A673 (cell line): ENCODE measurements around the gene USP25. TPM values are rescaled to one million over a fixed set of nuclear protein-coding genes. Genes with fewer than 3 reads are reported as not detected.

Source experiments
- BruUV-seq: library from RNA; stranded (reverse); fragments of 400-500 nt; replicated peaks from 2 replicates; lab custom pipeline; 2021; lab: Mats Ljungman, UMichigan
- CTCF ChIA-PET: fragments of 300-600 bp; sonication (Branson Sonifier 250); formaldehyde crosslinking; loops from one replicate; lab custom pipeline; 2022; ENCODE audit warnings: antibody characterized with exemption; lab: Charles Lee
- POLR2A ChIA-PET: fragments of 300-600 bp; sonication (Branson Sonifier 250); formaldehyde crosslinking; loops from one replicate; lab custom pipeline; 2022; ENCODE audit warnings: antibody characterized with exemption; ENCODE audit not compliant: low non-redundant PET; lab: Charles Lee
- DNase-seq: peaks from one replicate; pipeline ENCODE4 v3.0.0-alpha.2; 2015; ENCODE audit warnings: low spot score
- H3K27ac ChIP-seq: fragments of 200-600 bp; sonication (generic); 2 replicates; pipeline ENCODE4 v1.5.1; 2016; ENCODE audit warnings: mixed run types, low read depth, mild to moderate bottlenecking, mixed read lengths, antibody characterized with exemption, low read length; ENCODE audit not compliant: poor library complexity, severe bottlenecking
- H3K27me3 ChIP-seq: fragments of 200-600 bp; sonication (generic); replicated peaks from 2 replicates; pipeline ENCODE4 v1.6.1; 2017; ENCODE audit warnings: mixed run types, low read depth, mild to moderate bottlenecking, mixed read lengths, antibody characterized with exemption, low read length; ENCODE audit not compliant: insufficient read depth, poor library complexity
- H3K36me3 ChIP-seq: fragments of 200-600 bp; sonication (generic); 2 replicates; pipeline ENCODE4 v1.6.1; 2016; ENCODE audit warnings: mixed run types, mild to moderate bottlenecking, mixed read lengths, antibody characterized with exemption, low read length; ENCODE audit not compliant: insufficient read depth, poor library complexity, severe bottlenecking
- H3K4me1 ChIP-seq: fragments of 200-600 bp; sonication (generic); 2 replicates; pipeline ENCODE4 v1.6.1; 2017; ENCODE audit warnings: mixed run types, mild to moderate bottlenecking, mixed read lengths, antibody characterized with exemption, low read length; ENCODE audit not compliant: insufficient read depth, poor library complexity, severe bottlenecking
- H3K4me3 ChIP-seq: fragments of 200-600 bp; sonication (generic); 2 replicates; pipeline ENCODE4 v1.5.1; 2016; ENCODE audit warnings: low read depth, mixed run types, mild to moderate bottlenecking, mixed read lengths, low read length; ENCODE audit not compliant: poor library complexity, severe bottlenecking
- H3K9me3 ChIP-seq: fragments of 200-600 bp; sonication (generic); 2 replicates; pipeline ENCODE4 v1.6.1; 2016; ENCODE audit warnings: mixed run types, low read depth, mild to moderate bottlenecking, mixed read lengths, antibody characterized with exemption, low read length; ENCODE audit not compliant: poor library complexity, severe bottlenecking
- EZH2 ChIP-seq: fragments of 200-600 bp; sonication (generic); IDR thresholded peaks from 2 replicates; pipeline ENCODE4 v1.6.1; 2017; ENCODE audit warnings: borderline replicate concordance, low read depth, mild to moderate bottlenecking, mixed read lengths, antibody characterized with exemption, low read length; ENCODE audit not compliant: poor library complexity, severe bottlenecking
- intact Hi-C: fragments of 100-400 bp; cut with micrococcal nuclease; formaldehyde crosslinking; loops from one replicate; pipeline ENCODE4 v1.10.0; 2022; ENCODE audit not compliant: unreplicated experiment
- total RNA-seq: library from RNA; stranded (reverse); gene quantifications from 2 replicates; pipeline ENCODE4 v1.2.3, GENCODE V29; 2021
- TF ChIP-seq, protein P1 (sequence below): fragments of 300-800, 200-600 bp; sonication (generic); conservative IDR thresholded peaks from 2 replicates; pipeline ENCODE4 v1.5.1; 2017; ENCODE audit warnings: low read depth, mild to moderate bottlenecking, antibody characterized with exemption, low read length, moderate library complexity, mixed read lengths

The USP25 gene
- total RNA-seq, 1 experiment from 2014 or later, result 27.5 TPM

DNA sequence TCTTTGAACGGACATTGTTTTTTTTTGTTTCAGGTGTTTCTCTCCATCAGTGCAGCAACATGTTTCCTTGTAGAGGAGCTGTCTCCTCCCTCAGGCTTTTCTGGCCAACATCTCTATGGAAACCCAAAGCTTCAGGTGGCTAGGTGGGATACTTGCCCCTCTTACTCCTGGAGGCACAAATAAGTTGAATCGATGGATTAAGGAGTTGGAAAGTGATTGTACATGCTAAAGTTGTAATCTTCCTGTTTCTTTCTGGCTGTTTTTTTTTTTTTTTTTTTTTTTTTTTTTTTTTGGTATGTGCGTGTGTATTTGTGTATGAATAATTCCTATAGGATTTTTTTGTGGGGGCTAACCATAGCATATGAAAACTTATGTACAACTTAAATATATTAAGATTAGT, 10.6 kb downstream of the USP25 start:
- ChIA-PET POLR2A (no interaction called here), CTCF (no interaction called here)
- TF ChIP-seq EZH2, result no peak
- TF ChIP-seq, protein P1, sequence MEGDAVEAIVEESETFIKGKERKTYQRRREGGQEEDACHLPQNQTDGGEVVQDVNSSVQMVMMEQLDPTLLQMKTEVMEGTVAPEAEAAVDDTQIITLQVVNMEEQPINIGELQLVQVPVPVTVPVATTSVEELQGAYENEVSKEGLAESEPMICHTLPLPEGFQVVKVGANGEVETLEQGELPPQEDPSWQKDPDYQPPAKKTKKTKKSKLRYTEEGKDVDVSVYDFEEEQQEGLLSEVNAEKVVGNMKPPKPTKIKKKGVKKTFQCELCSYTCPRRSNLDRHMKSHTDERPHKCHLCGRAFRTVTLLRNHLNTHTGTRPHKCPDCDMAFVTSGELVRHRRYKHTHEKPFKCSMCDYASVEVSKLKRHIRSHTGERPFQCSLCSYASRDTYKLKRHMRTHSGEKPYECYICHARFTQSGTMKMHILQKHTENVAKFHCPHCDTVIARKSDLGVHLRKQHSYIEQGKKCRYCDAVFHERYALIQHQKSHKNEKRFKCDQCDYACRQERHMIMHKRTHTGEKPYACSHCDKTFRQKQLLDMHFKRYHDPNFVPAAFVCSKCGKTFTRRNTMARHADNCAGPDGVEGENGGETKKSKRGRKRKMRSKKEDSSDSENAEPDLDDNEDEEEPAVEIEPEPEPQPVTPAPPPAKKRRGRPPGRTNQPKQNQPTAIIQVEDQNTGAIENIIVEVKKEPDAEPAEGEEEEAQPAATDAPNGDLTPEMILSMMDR, result no peak
- DNase-seq, result no peak
- no TSS peak for BruUV-seq
- Histone ChIP-seq H3K4me3 (no peak overlapping the region), H3K4me1 (peaks cover 12% of the 10 kb centered on the region), H3K27ac (no peak overlapping the region), H3K36me3 (no peaks in the 10 kb centered on the region), H3K9me3 (peaks cover 13% of the 10 kb centered on the region), H3K27me3 (no peaks in the 10 kb centered on the region)
- intact Hi-C loops, result no loop called here

DNA sequence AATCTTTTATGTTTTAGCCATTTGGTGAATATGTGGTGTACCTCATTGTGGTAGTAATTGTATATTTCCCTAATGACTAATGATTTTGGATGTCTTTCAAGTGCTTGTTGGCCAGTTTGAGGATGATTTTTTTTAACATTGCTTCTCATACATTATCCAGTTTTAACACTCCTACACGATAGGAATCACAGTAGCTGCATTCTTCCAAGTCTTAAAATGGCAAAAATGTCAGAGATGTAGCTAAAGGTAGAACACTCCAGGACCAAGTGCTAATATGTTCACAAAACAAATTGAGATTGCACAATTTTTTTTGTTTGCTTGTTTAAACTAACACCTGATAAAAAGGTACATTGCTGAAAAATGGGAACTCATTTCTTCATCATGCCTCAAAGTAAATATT, 11.7 kb downstream of the USP25 start:
- Histone ChIP-seq H3K27ac (no peak overlapping the region), H3K36me3 (no peaks in the 10 kb centered on the region), H3K27me3 (no peaks in the 10 kb centered on the region), H3K9me3 (peaks cover 13% of the 10 kb centered on the region), H3K4me3 (no peak overlapping the region), H3K4me1 (peaks cover 7% of the 10 kb centered on the region)
- CTCF ChIA-PET, result no interaction called here
- no peak for TF ChIP-seq EZH2
- TF ChIP-seq, protein P1, result no peak
- DNase-seq, result no peak
- BruUV-seq, result no TSS peak
- POLR2A ChIA-PET, result no interaction called here
- intact Hi-C loops, result no loop called here

DNA sequence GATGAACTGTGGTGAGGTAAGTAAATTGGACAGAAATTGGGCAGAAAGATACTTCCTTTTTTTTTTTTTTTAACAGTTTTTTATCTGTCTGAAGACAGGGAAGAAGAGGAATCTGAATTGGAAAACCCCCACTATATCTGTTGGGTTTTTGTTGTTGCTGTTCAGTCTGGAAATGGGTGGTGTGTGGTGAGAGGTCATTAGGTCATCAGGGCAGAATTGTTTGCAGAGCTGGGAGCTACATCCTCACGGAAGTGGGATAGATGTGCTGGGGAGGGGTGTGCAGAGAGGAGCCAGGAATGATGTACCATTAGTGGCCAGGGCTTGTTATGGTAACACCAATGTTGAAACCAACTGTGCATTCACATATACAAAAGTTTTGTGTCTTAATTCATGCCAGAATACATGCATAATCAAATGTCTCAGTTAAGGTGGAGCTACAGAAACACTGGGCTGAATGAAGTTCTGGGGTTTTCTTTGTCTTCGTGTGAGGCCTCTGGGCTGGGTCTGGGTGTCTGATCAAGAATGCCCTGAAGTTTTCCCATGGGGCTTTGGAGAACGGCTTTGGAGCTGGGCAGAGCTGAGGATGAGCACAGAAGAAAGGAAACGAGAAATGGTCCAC, 12.4 kb downstream of the USP25 start:
- no peak overlapping the region for H3K4me3 ChIP-seq
- intact Hi-C loops, result no loop called here
- H3K9me3 ChIP-seq, result peaks cover 10% of the 10 kb centered on the region
- H3K4me1 ChIP-seq, result peaks cover 7% of the 10 kb centered on the region
- BruUV-seq, result no TSS peak
- no peaks in the 10 kb centered on the region for H3K36me3 ChIP-seq
- TF ChIP-seq, protein P1, result no peak
- TF ChIP-seq EZH2, result no peak
- H3K27ac ChIP-seq, result no peak overlapping the region
- no peak for DNase-seq
- CTCF ChIA-PET, result no interaction called here
- H3K27me3 ChIP-seq, result no peaks in the 10 kb centered on the region
- POLR2A ChIA-PET, result no interaction called here
